HepG2 (cell line): ENCODE data around the gene ZNF490. TPM values are rescaled to one million over a fixed set of nuclear protein-coding genes. Genes with fewer than 3 reads are reported as not detected.

Experiments used
- ARID5B ChIP-seq: IDR thresholded peaks from 2 replicates; pipeline ENCODE4 v1.4.0; 2020; ENCODE audit warnings: mild to moderate bottlenecking, missing genetic modification reagents
- CHD4 ChIP-seq: fragments of 200-600 bp; sonication (generic); IDR thresholded peaks from 2 replicates; pipeline ENCODE4 v1.7.0; 2017; ENCODE audit warnings: mild to moderate bottlenecking, low read length, borderline replicate concordance
- FOXJ3 ChIP-seq: sonication (generic); formaldehyde crosslinking; IDR thresholded peaks from 2 replicates; pipeline ENCODE4 v1.4.0; 2020; ENCODE audit warnings: missing genetic modification reagents, mild to moderate bottlenecking, borderline replicate concordance
- HMG20A ChIP-seq: IDR thresholded peaks from 2 replicates; pipeline ENCODE4 v1.6.1; 2016; ENCODE audit warnings: borderline replicate concordance
- ISX ChIP-seq: sonication (generic); formaldehyde crosslinking; conservative IDR thresholded peaks from 2 replicates; pipeline ENCODE4 v1.5.0; 2020; ENCODE audit warnings: missing genetic modification reagents
- JUNB ChIP-seq: sonication (generic); formaldehyde crosslinking; IDR thresholded peaks from 2 replicates; pipeline ENCODE4 v1.8.0; 2022; ENCODE audit warnings: missing genetic modification reagents, mild to moderate bottlenecking, borderline replicate concordance
- SOX6 ChIP-seq, 2 experiments: fragments of 450-650 bp in 1 of 2; sonication (generic) in 1 of 2; formaldehyde crosslinking in 1 of 2; IDR thresholded peaks; 2 replicates each; pipeline versions ENCODE4 v1.4.0 to v1.6.1; 2017 to 2020; ENCODE audit warnings: antibody characterized with exemption in 1 of 2, mild to moderate bottlenecking in 1 of 2, missing genetic modification reagents in 1 of 2
- TRAFD1 ChIP-seq: sonication (generic); formaldehyde crosslinking; IDR thresholded peaks from 2 replicates; pipeline ENCODE4 v1.5.1; 2020; ENCODE audit warnings: missing genetic modification reagents, mild to moderate bottlenecking, borderline replicate concordance
- TSC22D2 ChIP-seq: sonication (generic); formaldehyde crosslinking; IDR thresholded peaks from 2 replicates; pipeline ENCODE4 v1.5.1; 2020; ENCODE audit warnings: missing genetic modification reagents, mild to moderate bottlenecking, borderline replicate concordance
- XBP1 ChIP-seq: sonication (generic); formaldehyde crosslinking; IDR thresholded peaks from 2 replicates; pipeline ENCODE4 v1.5.0; 2020; ENCODE audit warnings: missing genetic modification reagents
- YEATS2 ChIP-seq: sonication (generic); formaldehyde crosslinking; IDR thresholded peaks from 2 replicates; pipeline ENCODE4 v1.4.0; 2020; ENCODE audit warnings: missing genetic modification reagents, borderline replicate concordance
- ZEB1 ChIP-seq: IDR thresholded peaks from 2 replicates; pipeline ENCODE4 v1.6.1; 2012; ENCODE audit warnings: mild to moderate bottlenecking, low read depth, inconsistent platforms; ENCODE audit not compliant: insufficient replicate concordance
- ZKSCAN1 ChIP-seq: fragments of 150-350 bp; IDR thresholded peaks from 2 replicates; pipeline ENCODE4 v1.6.1; 2014; ENCODE audit warnings: low read length
- ZNF260 ChIP-seq: sonication (generic); formaldehyde crosslinking; IDR thresholded peaks from 2 replicates; pipeline ENCODE4 v1.4.0; 2020; ENCODE audit warnings: missing genetic modification reagents, low read depth, mild to moderate bottlenecking, borderline replicate concordance
- ZNF264 ChIP-seq: sonication (generic); formaldehyde crosslinking; IDR thresholded peaks from 2 replicates; pipeline ENCODE4 v1.4.0; 2020; ENCODE audit warnings: missing genetic modification reagents
- ZNF562 ChIP-seq: sonication (generic); formaldehyde crosslinking; IDR thresholded peaks from 2 replicates; pipeline ENCODE4 v1.8.0; 2022; ENCODE audit warnings: missing genetic modification reagents, borderline replicate concordance
- ZNF589 ChIP-seq: sonication (generic); formaldehyde crosslinking; conservative IDR thresholded peaks from 2 replicates; pipeline ENCODE4 v1.8.0; 2022; ENCODE audit warnings: mild to moderate bottlenecking, moderate library complexity, missing genetic modification reagents
- ZNF678 ChIP-seq: sonication (generic); formaldehyde crosslinking; IDR thresholded peaks from 2 replicates; pipeline ENCODE4 v1.4.0; 2020; ENCODE audit warnings: mild to moderate bottlenecking, missing genetic modification reagents
- ZNF773 ChIP-seq: sonication (generic); formaldehyde crosslinking; IDR thresholded peaks from 2 replicates; pipeline ENCODE4 v1.4.0; 2020; ENCODE audit warnings: missing genetic modification reagents, borderline replicate concordance
- polyA plus RNA-seq, 8 experiments: library from polyadenylated mRNA; depleted of rRNA in 3 of 8; stranded (reverse) in 7 of 8; unstranded in 1 of 8; fragments of >200 nt; fragmentation: Illumina TruSeq in 4 of 8; extraction: Trizol in 4 of 8; gene quantifications; 2 replicates each; pipeline versions ENCODE4 v1.2.1 to v1.2.3, GENCODE V29; 2011 to 2016; ENCODE audit warnings: low read depth in 4 of 8, missing spikeins in 1 of 8, mixed read lengths in 1 of 8; ENCODE audit not compliant: insufficient read depth in 1 of 8
- total RNA-seq, 5 experiments: library from RNA; depleted of rRNA; stranded (reverse); fragments of >200 nt; fragmentation: Illumina TruSeq; extraction: Trizol; gene quantifications; 2 replicates each; pipeline ENCODE4 v1.2.3, GENCODE V29; 2016; ENCODE audit warnings: low read depth in 1 of 5
- TF ChIP-seq, protein P1 (sequence below), 2 experiments: IDR thresholded peaks; 2 replicates each; pipeline ENCODE4 v1.6.1; 2011 to 2012; ENCODE audit warnings: low read length in 2 of 2, borderline replicate concordance in 1 of 2, low read depth in 1 of 2, mild to moderate bottlenecking in 1 of 2, moderate library complexity in 1 of 2

Gene ZNF490
- total and polyA plus RNA-seq, 2 of the 13 experiments (the other 11 are each of a cell fraction or from before 2014, with no cell fraction given), result 1.3 to 2.9 TPM

GRCh38 chr19:12551060-12551832, 59.4 kb downstream of the ZNF490 start, which contains the start of gene ZNF564 (continued):
- TF ChIP-seq ISX (CRISPR knock-in tag) (no peak), JUNB (CRISPR knock-in tag) (no peak), ARID5B (CRISPR knock-in tag) (peak; percentile 37), ZEB1 (peak; percentile 62), ZKSCAN1 (no peak), XBP1 (CRISPR knock-in tag) (no peak), TRAFD1 (CRISPR knock-in tag) (no peak; the same call in 1 of the 2 replicates), ZNF589 (no peak), CHD4 (no peak), ZNF260 (no peak), SOX6 (IDR thresholded peaks at IDR 0.05) (no peak), SOX6 (CRISPR knock-in tag; IDR thresholded peaks at IDR 0.05) (peak; percentile 74; the same call in 1 of the 2 replicates), HMG20A (no peak), ZNF562 (no peak), FOXJ3 (CRISPR knock-in tag) (peak; percentile 22; the same call in 1 of the 2 replicates), ZNF678 (CRISPR knock-in tag) (no peak), ZNF264 (peak; percentile 37), TSC22D2 (CRISPR knock-in tag) (no peak), ZNF773 (CRISPR knock-in tag) (no peak), YEATS2 (CRISPR knock-in tag) (peak; percentile 83; the same call in 1 of the 2 replicates)
- TF ChIP-seq, protein P1, sequence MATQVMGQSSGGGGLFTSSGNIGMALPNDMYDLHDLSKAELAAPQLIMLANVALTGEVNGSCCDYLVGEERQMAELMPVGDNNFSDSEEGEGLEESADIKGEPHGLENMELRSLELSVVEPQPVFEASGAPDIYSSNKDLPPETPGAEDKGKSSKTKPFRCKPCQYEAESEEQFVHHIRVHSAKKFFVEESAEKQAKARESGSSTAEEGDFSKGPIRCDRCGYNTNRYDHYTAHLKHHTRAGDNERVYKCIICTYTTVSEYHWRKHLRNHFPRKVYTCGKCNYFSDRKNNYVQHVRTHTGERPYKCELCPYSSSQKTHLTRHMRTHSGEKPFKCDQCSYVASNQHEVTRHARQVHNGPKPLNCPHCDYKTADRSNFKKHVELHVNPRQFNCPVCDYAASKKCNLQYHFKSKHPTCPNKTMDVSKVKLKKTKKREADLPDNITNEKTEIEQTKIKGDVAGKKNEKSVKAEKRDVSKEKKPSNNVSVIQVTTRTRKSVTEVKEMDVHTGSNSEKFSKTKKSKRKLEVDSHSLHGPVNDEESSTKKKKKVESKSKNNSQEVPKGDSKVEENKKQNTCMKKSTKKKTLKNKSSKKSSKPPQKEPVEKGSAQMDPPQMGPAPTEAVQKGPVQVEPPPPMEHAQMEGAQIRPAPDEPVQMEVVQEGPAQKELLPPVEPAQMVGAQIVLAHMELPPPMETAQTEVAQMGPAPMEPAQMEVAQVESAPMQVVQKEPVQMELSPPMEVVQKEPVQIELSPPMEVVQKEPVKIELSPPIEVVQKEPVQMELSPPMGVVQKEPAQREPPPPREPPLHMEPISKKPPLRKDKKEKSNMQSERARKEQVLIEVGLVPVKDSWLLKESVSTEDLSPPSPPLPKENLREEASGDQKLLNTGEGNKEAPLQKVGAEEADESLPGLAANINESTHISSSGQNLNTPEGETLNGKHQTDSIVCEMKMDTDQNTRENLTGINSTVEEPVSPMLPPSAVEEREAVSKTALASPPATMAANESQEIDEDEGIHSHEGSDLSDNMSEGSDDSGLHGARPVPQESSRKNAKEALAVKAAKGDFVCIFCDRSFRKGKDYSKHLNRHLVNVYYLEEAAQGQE (IDR thresholded peaks at IDR 0.05; ENCODE audit: borderline replicate concordance in 1 of 2, low read depth in 1 of 2, low read length in 2 of 2), result peak in 1 of 2 experiments; percentile 56; a peak in 1 of 4 replicates
